Measurements from ENCODE around the gene PTPMT1.
"Not testable (repeated sequence)": the region's sequence is repeated elsewhere in the genome, so short reads cannot be mapped to it uniquely, and the experiment has no call there.

Gene PTPMT1, protein sequence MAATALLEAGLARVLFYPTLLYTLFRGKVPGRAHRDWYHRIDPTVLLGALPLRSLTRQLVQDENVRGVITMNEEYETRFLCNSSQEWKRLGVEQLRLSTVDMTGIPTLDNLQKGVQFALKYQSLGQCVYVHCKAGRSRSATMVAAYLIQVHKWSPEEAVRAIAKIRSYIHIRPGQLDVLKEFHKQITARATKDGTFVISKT

DNA sequence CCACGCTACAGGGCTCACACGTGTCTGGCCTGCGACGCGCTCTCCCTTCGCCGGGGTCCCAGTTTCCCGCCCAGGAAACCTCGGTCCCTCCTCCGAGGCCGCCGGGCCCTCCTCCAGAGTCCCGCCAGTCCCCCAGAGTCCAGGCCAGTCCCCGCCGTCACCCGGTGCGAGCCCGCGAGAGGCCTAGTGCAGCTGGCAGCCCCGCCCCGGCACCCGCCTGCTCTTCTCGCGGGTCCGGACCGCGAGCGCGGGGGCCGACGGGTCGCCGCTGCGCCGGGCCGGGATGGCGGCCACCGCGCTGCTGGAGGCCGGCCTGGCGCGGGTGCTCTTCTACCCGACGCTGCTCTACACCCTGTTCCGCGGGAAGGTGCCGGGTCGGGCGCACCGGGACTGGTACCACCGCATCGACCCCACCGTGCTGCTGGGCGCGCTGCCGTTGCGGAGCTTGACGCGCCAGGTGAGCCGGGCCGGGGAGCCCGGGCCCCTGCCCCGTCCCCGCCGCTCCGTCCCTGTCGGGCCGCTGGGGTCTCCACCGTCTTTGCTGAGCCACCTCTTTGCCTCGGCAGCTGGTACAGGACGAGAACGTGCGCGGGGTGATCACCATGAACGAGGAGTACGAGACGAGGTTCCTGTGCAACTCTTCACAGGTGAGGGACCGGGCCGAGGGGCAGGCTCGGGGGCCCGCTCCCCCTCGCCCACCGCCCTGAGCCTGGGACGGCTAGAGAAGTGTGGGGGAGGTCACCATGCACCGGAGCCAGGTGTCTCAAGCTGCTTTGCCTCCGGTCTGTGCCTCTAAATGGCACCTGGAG lies at the start of gene PTPMT1:
TSS of gene PTPMT1 (plus strand) at position 260 of the 809 bp plus-strand sequence. CDS start at position 284, 24 bp downstream.
- peak; percentile 73 for DNase-seq

DNA sequence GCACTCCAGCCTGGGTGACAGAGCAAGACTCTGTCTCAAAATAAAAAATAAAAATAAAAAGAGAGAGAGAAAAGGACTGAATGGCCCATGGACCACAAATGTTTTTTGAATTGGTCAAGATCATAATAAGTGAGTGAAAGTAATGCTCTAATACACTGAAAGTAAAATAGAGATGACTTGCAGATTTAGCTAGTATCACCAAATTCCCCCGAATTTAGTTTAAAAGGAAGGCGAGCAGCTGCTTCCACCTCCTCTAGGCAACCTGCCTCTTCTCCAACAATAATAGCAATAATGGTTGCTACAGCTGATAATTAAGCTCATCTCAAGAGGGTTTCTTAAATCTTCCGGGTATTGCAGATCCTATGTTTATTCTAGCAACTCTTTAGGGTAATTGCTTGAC lies 49.2 kb upstream of the PTPMT1 start:
- no peak for DNase-seq

DNA sequence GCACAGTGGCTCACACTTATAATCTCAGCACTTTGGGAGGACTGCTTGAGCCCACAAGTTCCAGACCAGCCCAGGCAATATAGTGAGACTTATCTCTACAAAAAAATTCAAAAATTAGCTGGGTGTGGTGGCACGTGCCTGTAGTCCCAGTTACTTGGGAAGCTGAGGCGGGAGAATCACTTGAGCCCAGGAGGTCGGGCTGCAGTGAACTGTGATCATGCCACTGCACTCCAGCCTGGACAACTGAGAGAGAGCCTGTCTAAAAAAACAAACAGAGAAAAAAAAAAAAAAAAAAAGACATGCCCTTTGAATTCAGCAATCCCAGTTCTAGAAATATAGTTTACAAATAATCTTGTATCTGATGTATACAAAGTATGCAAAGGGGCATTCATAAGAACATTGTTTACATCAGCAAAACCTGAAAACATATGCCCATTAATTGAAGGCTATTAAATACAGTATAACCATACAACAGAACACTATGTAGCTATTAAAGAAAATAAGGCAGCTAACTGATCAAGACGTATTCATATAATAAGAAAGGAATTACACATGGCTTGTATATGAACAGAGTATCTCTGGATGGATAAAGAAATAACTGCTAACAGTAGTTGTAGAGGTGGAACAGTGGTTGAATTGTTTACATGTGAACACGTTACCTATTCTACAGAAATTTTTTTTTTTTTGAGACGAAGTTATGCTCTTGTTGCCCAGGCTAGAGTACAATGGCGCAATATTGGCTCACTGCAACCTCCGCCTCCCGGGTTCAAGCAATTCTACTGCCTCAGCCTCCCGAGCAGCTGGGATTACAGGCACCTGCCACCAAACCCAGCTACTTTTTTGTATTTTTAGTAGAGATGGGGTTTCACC lies 48.2 kb upstream of the PTPMT1 start:
- no peak for DNase-seq

DNA sequence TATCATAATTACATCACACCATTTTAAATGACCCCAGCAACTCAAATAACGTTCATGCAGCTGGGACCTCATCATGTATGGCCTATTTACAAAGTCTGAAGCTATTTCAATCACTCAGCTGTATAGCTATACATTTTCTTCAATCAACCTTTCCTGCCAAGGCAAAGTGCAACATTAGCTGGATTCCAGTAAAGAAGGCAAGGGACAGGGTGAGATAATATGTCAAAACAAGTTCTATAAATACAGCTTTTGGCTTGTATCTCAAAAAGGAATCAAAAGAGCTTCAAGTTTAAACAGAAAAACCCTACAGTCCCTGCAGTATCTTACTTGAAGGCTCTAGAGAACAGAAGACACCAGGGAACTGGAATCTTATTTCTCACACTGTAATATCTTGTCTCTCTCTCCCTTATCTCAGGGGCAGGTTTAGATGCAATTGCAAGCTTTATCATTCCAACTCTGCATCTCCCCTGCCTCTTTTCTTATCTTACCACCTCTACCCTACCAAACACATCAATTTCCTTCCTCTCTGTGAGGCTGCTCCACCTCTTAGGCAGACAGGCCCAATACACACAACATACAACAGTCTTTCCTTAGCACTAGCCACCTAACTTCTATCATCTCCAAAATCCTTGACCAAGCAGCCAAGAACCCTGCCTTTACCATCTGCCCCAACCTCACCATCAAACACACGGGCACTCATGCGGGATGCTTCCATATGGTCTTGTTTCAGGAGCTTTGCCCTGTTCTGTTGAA lies 47.0 kb upstream of the PTPMT1 start:
- no peak for DNase-seq

DNA sequence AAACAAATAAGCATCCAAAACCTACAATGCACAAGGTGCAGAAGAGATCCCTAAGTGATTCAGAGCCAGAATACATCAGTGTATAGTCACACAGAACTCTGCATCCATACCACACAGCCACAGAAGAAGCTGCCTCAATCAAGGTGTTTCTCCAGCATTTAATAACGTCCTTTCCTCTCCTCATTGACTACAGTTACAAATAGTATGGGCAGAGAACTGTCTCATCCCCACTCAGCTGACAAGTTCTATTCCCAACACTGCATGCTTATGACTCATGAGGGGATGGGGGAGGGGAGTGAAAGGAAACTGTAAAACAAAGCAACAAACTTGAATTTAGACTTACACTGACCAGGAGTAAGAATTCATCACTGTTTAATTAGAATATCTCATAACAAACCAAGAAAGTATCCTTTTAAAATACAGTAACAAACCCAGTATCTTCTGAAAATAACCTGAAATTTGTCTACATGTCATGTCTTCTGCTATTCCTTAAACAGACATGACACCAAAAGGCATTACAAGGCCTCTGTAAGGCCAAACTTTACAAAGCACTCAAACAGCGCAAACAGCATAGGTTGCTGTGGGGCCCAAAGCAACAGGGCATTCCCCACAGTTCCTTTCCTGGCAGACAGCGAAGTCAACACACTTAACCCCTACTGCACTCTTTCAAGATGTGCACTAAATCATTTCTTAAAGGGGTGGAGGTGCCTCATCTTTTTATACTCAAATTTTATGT lies 41.7 kb upstream of the PTPMT1 start:
- DNase-seq, result peak; percentile 81

DNA sequence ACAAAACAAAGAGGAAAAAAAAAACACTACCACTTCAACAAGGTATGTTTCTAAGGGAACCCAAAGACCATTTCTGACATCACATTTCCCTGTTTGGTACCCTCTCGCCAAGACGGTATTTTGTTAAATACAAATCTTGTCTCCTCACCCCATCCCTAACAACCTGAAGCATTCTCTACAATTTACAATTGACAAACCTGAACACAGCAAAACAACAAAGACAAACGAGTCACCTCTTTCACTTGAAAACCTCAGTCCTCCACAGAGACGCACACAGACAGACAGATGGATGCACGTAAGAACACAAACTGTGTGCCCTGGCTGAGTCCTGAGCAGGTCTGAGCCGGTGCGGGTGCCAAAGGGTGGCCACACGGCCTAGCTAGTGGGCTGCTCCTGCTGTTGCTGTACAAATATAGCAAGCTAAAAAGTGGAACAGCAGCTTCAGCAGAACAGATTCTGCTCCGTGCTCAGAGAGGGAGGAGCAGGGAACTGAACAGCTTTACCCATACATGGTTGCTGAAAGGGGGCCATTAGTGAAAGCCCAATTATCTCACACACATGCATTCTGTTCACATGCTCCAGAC lies 41.0 kb upstream of the PTPMT1 start:
- no peak for DNase-seq

DNA sequence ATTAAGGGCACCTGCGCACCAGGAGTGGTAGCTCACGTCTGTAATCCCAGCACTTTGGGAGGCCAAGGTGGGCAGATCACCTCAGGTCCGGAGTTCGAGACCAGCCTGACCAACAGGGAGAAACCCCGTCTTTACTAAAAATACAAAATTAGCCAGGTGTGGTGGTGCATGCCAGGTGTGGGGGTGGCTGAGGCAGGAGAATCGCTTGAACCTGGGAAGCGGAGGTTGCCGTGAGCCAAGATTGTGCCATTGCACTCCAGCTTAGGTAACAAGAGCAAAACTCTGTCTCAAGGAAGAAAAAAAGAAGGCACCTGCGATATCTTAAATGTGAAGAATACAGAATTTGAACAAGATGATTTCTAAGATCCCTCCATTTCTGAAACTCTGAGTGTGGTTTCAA lies 39.4 kb upstream of the PTPMT1 start:
- DNase-seq, result not testable (repeated sequence)

DNA sequence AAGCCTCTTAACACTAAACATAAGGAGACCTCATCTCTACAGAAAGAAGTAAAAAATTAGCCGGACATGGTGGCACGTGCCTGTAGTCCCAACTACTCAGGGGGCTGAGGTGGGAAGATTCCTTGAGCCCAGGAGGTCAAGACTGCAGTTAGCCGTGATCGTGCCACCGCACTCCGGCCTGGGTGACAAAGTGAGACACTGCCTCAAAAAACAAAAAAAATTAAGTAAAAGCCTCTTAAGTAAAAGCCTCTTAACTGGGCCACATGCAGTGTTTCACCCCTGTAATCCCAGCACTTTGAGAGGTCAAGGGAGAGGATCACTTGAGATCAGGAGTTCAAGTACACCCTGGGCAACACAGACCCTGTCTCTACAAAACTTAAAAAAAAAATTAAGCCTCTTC lies 38.2 kb upstream of the PTPMT1 start:
- DNase-seq, result no peak

DNA sequence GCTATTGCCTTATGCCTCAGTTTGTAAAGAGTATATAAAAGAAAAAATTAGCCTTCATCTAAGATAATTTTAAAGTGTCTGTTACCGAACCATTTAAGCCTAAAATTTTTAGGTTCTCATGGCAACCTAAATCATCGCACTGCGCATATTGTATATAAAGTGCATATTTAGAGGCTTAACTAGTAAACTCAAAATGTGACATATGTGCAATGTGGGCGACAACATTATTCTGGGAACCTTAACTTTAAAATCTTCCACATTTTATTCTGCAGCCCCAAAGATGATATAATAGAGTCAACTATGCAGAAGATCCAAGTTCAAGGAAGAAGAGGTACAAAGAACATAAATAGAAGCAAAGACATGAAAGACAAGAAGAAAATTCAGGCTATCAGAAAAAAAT lies 35.4 kb upstream of the PTPMT1 start:
- no peak for DNase-seq

DNA sequence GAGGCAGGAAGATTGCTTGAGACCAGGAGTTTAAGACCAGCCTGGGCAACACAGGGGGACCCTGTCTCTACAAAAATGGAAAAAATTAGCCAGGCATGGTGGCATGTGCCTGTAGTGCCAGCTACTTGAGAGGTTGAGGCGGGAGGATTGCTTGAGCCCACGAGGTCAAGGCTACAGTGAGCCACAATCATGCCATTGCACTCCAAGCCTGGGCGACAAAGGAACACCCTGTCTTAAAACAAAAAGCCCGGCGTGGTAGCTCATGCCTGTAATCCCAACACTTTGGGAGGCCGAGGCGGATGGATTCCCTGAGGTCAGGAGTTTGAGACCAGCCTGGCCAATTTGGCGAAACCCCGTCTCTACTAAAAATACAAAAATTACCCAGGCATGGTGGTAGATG lies 34.7 kb upstream of the PTPMT1 start:
- DNase-seq, result not testable (repeated sequence)

DNA sequence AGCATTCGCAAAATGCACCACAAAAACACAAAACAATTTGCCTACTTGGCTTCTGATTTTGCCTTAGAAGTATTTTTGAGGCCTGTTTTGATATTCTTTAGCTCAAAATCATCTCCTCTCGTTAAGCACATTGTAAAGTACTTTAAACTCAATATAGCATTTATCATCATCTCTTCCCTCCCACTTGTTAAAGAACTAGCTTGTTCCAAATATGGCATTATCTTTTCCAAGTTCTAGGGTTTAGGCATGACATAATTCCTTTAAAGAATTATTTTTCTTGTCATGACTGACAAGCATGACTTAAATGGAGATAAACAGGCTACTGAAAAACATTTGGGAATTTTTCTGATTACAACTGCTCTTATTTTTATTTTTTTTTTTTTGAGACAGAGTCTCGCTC lies 33.7 kb upstream of the PTPMT1 start:
- DNase-seq, result no peak

DNA sequence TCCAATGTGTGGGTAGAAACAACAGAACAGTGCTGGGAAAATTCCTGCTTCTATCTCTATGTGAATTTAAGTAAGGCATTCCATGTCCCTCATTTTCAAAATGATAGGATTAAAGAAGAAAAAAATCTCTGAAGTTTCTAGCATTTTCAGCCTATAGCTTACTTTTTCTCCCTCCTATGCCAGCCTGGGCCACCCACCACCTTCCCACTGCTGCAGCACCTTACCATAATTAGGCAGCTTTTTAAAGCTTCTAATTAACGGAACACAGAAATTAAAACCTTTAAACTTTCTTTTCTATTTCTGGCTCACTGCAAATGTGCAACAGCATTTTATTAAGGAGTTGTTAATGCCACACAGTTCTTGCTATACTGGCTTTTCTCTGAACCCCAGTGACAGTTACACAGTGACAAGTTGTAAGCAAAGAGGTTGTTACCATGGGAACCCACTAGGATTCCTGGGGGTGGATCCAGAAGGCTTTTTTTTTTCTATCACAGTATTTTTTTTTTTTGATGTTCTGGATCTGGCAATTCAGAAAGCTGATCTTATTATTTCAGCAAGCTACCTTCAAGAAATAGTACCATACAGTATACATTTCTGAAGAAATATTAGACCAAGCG lies 32.7 kb upstream of the PTPMT1 start:
- no peak for DNase-seq

DNA sequence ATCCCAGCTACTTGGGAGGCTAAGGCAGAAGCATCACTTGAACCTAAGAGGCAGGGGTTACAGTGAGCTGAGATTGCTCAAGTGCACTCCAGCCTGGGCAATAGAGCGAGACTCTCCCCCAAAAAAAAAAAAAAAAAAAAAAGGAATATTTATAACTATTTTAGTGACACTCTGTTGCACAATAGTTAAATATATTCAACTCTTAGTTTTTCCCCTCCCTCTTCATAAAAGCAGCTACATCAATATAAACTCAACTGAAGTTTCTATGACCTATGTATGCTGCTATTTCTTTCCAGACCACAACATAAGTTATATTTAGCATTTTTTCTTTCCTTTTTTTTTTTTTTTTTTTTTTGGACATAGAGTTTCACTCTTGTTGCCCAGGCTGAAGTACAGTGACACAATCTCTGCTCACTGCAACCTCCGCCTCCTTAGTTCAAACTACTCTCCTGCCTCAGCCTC lies 31.7 kb upstream of the PTPMT1 start:
- DNase-seq, result peak; percentile 94

DNA sequence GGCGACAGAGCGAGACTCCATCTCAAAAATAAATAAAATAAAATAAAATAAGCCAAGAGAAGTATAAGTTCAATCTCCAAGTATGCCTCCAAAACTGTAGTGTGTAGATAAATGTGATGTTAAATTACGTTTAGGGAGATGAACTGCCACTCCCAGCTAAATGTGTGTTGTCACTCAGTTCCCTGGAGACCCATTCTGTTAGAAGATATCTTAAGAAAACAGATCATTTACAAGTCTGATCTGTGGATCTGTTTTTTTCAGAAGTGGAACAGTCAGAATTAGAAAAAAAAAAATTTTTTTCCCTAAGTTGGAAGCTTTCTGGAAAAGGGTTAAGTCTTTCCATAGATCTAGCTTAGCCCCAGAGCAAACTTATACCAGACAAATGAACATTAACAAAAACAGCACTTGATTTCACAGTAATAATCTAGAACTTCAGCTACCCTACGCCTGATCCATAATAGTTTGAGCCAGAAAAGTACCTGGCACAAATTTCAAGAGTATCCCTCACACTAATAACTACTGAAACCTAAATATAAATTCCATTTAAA lies 30.6 kb upstream of the PTPMT1 start:
- DNase-seq, result no peak

DNA sequence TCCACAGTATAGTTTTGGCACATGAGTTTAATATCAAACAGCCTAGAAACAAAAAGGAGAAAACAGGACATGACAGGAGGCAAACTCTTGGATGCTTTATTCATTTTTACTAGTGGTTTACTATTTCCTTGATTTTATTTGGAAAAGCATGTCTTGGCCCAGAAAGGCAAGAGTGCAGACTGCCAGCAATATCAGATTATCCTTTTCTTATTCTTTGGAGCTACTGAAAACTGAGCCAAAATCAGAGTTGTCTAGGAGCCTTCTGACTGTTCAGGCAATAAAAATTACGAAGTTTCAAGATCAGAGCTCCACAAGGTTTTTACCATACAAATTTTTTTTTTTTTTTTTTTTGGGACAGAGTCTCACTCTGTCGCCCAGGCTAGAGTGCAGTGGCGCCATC lies 28.5 kb upstream of the PTPMT1 start:
- no peak for DNase-seq

DNA sequence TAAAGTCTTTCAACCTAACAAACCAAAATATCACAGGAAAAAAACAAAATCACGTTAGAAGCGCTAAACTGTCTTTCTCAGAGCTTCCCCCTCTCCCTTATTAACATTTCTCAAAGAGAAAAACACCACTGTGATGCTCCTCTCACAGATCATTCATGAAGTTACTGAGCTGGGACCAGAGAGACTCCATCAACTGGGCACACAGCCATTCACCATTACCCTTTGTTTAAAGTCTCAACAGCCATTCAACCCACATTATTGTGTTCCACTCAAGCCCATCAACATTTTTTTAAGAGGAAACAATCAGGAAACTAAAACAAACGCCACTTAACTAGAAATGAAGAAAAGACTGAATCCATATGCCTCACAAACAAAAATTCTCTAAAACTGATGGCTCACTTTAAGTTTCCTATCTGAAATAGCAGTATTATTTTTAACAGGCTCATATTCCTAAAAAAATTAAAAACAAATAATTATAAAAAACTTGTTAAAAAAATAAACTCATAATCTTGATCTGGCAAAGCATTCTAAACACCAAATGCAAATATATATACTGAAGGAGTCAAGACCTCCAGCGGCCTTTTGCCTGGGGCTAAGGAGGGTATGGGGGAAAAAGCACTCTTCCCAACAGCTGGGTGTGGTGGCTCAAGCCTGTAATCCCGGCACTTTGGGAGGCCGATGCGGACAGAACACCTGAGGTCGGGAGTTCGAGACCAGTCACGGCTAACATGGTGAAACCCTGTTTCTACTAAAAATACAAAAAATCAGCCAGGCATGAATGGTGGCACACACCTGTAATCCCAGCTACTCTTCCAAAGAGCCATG lies 26.4 kb upstream of the PTPMT1 start:
- DNase-seq, result no peak

DNA sequence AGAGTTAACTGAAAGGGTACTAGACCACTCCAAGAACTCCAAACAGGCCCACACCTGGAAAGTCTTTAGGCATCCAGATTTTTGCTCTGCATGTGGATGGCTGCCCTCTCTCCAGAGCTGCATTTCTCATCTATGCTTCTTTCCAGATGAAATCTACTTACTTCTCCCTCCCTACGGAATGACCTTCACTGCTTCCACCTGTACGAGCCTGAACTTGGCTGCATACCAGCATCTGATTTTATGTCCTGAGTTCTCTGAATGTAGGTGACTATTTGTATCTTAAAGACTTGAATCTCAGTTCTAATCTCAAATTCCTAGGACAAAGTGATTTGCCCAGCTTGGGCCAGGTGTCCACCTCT lies 25.7 kb upstream of the PTPMT1 start:
- DNase-seq, result no peak

DNA sequence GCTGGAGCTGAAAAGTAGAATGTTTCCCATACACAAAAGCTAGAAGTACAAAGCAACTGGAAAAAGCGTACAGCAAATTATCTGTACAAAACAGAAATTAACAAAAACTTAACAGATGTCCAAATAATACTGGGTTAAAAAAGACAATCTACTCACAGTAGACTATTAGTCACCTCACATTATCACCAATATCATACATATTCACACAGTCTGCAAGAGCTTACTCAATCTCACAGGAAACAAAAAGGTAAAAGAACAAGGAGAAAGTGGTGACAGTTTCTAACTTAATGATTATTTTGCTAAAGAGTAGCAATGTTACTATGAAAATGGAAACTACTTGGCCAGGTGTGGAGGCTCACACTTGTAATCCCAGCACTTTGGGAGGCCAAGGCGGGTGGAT lies 24.3 kb upstream of the PTPMT1 start:
- no peak for DNase-seq

DNA sequence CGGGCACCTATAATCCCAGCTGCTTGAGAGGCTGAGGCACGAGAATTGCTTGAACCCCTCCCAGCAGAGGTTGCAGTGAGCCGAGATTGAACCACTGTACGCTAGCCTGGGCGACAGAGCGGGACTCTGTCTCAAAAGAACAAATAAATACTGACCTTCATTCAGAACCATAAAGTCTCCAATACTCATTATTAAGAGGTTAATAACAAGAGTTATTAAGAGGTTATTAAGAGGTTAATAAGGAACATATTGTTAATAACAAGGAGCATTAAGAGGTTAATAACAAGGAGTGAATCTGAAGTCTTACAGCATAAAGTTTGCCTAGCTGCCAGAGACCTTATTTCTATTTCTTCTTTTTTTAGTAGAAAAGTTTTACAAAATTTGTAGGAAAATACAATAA lies 20.1 kb upstream of the PTPMT1 start:
- DNase-seq, result no peak

DNA sequence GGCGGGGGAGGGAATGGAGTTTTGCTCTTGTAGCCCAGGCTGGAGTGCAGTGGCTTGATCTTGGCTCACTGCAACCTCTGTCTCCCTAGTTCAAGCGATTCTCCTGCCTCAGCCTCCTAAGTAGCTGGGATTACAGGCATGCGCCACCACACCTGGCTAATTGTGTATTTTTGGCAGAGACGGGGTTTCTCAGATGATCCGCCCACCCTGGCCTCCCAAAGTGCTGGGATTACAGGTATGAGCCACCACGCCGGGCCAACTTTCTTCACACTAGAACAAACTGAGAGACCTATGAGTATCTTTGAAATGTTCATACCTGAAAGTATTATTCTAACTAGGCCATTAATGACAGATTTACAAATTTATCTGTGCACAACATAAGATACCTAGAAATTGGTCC lies 19.1 kb upstream of the PTPMT1 start:
- DNase-seq, result not testable (repeated sequence)

Measured in HCEC 1CT (cell line).